Measurements from ENCODE around the gene ANKRD13D.
"Not testable (repeated sequence)": the region's sequence is repeated elsewhere in the genome, so short reads cannot be mapped to it uniquely, and the experiment has no call there.

Gene ANKRD13D

DNA sequence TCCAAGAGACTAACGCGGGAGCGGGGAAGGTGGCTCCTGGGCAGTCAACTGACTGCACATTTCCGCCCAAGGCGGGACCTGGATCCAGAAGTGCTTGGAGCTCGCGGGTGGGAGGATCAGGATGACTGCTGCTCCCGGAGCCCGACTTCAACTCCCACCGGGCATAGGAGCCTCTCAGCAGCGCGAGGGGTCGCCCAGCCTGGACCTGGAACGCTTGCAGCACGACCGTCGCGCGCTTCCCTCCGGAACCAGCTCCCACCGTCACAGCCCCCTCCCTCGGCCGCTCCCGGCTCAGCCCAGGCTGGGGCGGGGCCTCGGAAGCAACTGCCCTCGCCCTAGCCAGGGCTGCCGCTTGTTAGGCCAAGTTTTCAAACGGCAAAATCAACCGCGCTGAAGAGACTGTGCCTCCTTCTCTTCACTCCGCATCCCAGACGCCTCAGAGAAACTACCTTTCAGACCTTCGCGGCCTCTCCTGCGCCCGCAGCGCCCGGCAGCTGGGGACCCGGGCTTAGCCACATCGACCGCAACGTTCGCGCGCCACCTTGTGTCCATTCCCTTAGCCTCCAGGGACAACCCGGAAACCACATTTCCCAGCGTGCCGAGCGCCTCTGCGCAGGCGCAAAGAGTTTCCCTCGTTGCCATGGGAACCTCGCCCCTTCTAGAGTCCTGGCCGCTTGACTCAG, 28.2 kb downstream of the ANKRD13D start:
- peak; percentile 69 to 99 (median 92) for DNase-seq

DNA sequence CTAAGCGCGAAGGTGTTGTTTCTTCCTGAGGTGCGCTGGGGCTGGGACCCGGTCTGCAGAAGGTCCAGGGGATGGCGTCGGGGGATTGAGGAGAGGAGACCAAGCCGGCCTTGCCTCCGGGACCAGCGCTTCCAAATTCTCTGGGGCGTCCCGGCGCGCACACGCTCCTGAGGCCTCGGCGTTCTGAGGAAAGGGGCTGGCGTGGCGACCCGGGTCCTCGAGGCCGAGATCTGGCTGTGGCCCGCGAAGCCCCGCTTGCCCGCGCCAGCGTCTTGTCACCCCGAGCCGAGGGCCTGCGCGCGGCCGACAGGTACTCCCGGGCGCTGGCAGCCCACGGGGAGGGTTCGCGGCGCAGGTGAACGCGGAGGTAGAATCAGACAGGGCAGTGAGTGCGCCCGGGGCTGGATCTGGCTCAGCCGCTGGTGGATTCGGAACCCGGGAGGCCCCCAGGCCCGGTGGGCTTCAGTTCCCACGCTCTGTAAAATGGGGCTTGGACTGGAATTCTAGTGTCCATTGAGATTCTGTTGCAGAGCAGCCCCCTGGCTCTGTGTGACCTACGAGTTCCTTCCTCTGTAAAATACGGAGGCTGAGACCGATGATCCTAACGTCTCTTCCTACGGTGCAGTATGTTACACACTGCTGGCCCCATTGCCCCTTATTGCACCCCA, 28.9 kb downstream of the ANKRD13D start:
- no peak for DNase-seq

- not testable (repeated sequence) for DNase-seq
These were observed 29.8 kb downstream of the ANKRD13D start for GRCh38 chr11:67318876-67319275.

GRCh38 chr11:67320011-67320410, 30.9 kb downstream of the ANKRD13D start:
- DNase-seq: no peak

- DNase-seq: no peak
These were observed 31.6 kb downstream of the ANKRD13D start for GRCh38 chr11:67320691-67321090.

DNA sequence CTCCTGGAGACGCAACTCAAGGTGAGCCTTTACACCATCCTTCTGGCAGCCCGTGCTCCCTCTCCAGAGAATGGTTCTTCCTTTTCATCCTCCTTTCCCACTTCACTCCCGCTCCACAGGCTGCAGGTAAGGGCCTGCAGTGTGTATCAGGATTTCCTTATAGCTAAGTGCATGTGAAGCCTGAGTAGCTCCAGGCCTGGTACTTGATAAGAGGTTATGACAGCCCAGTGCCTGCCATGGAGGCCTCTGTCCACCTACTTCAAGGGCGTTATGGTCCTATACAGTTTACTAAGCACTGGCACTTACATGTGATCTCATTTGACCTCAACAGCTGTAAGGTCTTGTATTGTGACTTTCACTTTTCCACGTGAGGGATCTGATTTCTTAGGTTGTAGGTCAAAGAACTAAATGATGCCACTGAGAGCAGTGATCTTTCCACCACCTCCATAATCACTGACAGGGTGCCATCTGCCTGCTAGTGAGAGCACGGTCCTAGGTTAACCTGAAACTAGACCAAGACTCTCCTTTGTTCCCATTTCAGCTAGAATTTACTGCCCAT, 32.3 kb downstream of the ANKRD13D start:
- DNase-seq: no peak

- DNase-seq: no peak
These were observed 32.9 kb downstream of the ANKRD13D start for GRCh38 chr11:67322049-67322448.

DNA sequence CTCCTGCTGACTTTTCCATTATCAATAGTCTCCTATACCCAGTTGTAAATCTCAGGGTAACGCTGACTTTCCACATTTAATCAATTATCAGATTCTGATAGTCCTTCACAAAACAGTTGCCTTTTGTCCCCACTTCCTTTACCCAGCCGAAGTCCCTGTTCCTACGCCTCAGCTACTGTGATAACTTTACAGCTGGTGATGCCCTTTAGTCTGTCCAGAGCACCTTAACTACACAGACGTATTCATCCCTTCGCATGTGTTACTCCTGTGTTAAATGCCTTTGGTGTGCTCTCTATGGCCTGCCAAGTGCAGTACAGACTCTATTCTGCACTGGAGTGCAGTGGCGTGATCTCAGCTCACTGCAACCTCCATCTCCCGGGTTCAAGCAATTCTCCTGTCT, 34.4 kb downstream of the ANKRD13D start:
- no peak for DNase-seq

GRCh38 chr11:67332081-67332691, 43.1 kb downstream of the ANKRD13D start:
- DNase-seq: no peak

- no peak for DNase-seq
These were observed 48.2 kb downstream of the ANKRD13D start for GRCh38 chr11:67337257-67337656.

GRCh38 chr11:67344264-67344663, 55.2 kb downstream of the ANKRD13D start:
- DNase-seq: no peak

- DNase-seq: no peak
These were observed 56.3 kb downstream of the ANKRD13D start for GRCh38 chr11:67345247-67345919.

- peak in 4 of 56 donors; percentile 4 to 26 (median 20) for DNase-seq
These were observed 57.1 kb downstream of the ANKRD13D start for GRCh38 chr11:67345920-67346819.

- DNase-seq: no peak
These were observed 59.1 kb downstream of the ANKRD13D start for GRCh38 chr11:67347964-67348749.

GRCh38 chr11:67349036-67349435, 59.9 kb downstream of the ANKRD13D start:
- no peak for DNase-seq

- no peak for DNase-seq
These were observed 60.4 kb downstream of the ANKRD13D start for GRCh38 chr11:67349457-67349856.

GRCh38 chr11:67349928-67350465, 60.9 kb downstream of the ANKRD13D start:
- DNase-seq: no peak

GRCh38 chr11:67351275-67352005, 62.3 kb downstream of the ANKRD13D start:
- DNase-seq: peak in 17 of 56 donors; percentile 21 to 56 (median 32)
